Activated CD8-positive, alpha-beta T cell treated with anti-CD3 and anti-CD28 coated beads for 36 hours (primary cell): ENCODE measurements around the gene LIMS2. TPM values are rescaled to one million over a fixed set of nuclear protein-coding genes. Genes with fewer than 3 reads are reported as not detected.

Experiments
- ATAC-seq: fragments of 200-7000 bp; cut with Tn5 transposase; one replicate; pipeline ENCODE4 v1.10.0; 2021; ENCODE audit warnings: mild to moderate bottlenecking, moderate library complexity
- CTCF ChIA-PET: fragments of 350-600 bp; sonication (Branson Sonifier 250); formaldehyde crosslinking; loops from one replicate; lab custom pipeline; 2021; ENCODE audit warnings: antibody characterized with exemption; lab: Charles Lee
- POLR2A ChIA-PET: fragments of 350-600 bp; sonication (Branson Sonifier 250); formaldehyde crosslinking; loops from one replicate; lab custom pipeline; 2021; ENCODE audit warnings: antibody characterized with exemption; lab: Charles Lee
- DNase-seq: peaks from one replicate; pipeline ENCODE4 v3.0.0-alpha.2; 2020
- H3K27ac Mint-ChIP-seq: one replicate; pipeline ENCODE4 v1.8.0; 2021; ENCODE audit warnings: mild to moderate bottlenecking, mixed read lengths
- H3K27me3 Mint-ChIP-seq: one replicate; pipeline ENCODE4 v1.8.0; 2021; ENCODE audit warnings: mixed read lengths
- H3K36me3 Mint-ChIP-seq: one replicate; pipeline ENCODE4 v1.8.0; 2021; ENCODE audit warnings: low read depth, mixed read lengths
- H3K4me1 Mint-ChIP-seq: one replicate; pipeline ENCODE4 v1.8.0; 2021; ENCODE audit warnings: low read depth, mixed read lengths
- H3K4me3 Mint-ChIP-seq: one replicate; pipeline ENCODE4 v1.8.0; 2021; ENCODE audit warnings: mild to moderate bottlenecking, moderate library complexity, mixed read lengths
- H3K9me3 Mint-ChIP-seq: one replicate; pipeline ENCODE4 v1.8.0; 2021; ENCODE audit warnings: mixed read lengths
- CTCF ChIP-seq: fragments of 200-600 bp; IDR thresholded peaks from one replicate; pipeline ENCODE4 v1.8.0; 2022; ENCODE audit warnings: antibody characterized with exemption, mild to moderate bottlenecking
- intact Hi-C: fragments of 100-400 bp; cut with micrococcal nuclease; formaldehyde crosslinking; loops from one replicate; pipeline ENCODE4 v1.10.0; 2022
- total RNA-seq, 2 experiments: library from RNA; stranded (reverse); gene quantifications; one replicate each; pipeline ENCODE4 v1.2.3, GENCODE V29; 2021

LIMS2 gene
- total RNA-seq, 2 experiments from 2014 or later, result 22.1 to 23.6 TPM

GRCh38 chr2:127645026-127645394 lies 30.3 kb downstream of the LIMS2 start:
- intact Hi-C loops, result no loop called here
- no peak for ATAC-seq
- no peak for DNase-seq
- CTCF ChIA-PET, result interaction anchor here (0.8 to 2.3 kb wide), 3 partner anchors 9 to 54 kb away, joined by 3 to 12 read pairs (median 3); no protein-coding TSS in a partner anchor
- POLR2A ChIA-PET, result interaction anchor here (1.2 kb wide), 1 partner anchor 37 kb away, joined by 3 read pairs; no protein-coding TSS in a partner anchor
- H3K4me1 Mint-ChIP-seq, result peaks cover 21% of the 10 kb centered on the region
- H3K27ac Mint-ChIP-seq, result no peak overlapping the region
- H3K36me3 Mint-ChIP-seq, result no peaks in the 10 kb centered on the region
- no peaks in the 10 kb centered on the region for H3K27me3 Mint-ChIP-seq
- TF ChIP-seq CTCF, result no peak
- no peak overlapping the region for H3K4me3 Mint-ChIP-seq
- no peaks in the 10 kb centered on the region for H3K9me3 Mint-ChIP-seq

- H3K9me3 Mint-ChIP-seq, result no peaks in the 10 kb centered on the region
- peaks cover 22% of the 10 kb centered on the region for H3K4me1 Mint-ChIP-seq
- H3K4me3 Mint-ChIP-seq, result no peak overlapping the region
- ChIA-PET POLR2A (interaction anchor here (1.2 kb wide), 1 partner anchor 37 kb away, joined by 3 read pairs; no protein-coding TSS in a partner anchor), CTCF (interaction anchor here (0.8 to 2.3 kb wide), 3 partner anchors 10 to 53 kb away, joined by 3 to 12 read pairs (median 3); no protein-coding TSS in a partner anchor)
- H3K27me3 Mint-ChIP-seq, result no peaks in the 10 kb centered on the region
- intact Hi-C loops, result no loop called here
- no peak for DNase-seq
- no peak overlapping the region for H3K27ac Mint-ChIP-seq
- no peak for ATAC-seq
- no peaks in the 10 kb centered on the region for H3K36me3 Mint-ChIP-seq
- TF ChIP-seq CTCF, result peak; percentile 12
Observed at GRCh38 chr2:127644066-127645025, 31.0 kb downstream of the LIMS2 start.

- CTCF ChIA-PET, result no interaction called here
- POLR2A ChIA-PET, result no interaction called here
- no peak overlapping the region for H3K4me3 Mint-ChIP-seq
- H3K27me3 Mint-ChIP-seq, result no peaks in the 10 kb centered on the region
- ATAC-seq, result no peak
- DNase-seq, result no peak
- H3K36me3 Mint-ChIP-seq, result no peaks in the 10 kb centered on the region
- intact Hi-C loops, result no loop called here
- peaks cover 25% of the 10 kb centered on the region for H3K4me1 Mint-ChIP-seq
- TF ChIP-seq CTCF, result no peak
- H3K9me3 Mint-ChIP-seq, result no peaks in the 10 kb centered on the region
- H3K27ac Mint-ChIP-seq, result no peak overlapping the region
Observed at GRCh38 chr2:127643439-127644065, 31.8 kb downstream of the LIMS2 start.

DNA sequence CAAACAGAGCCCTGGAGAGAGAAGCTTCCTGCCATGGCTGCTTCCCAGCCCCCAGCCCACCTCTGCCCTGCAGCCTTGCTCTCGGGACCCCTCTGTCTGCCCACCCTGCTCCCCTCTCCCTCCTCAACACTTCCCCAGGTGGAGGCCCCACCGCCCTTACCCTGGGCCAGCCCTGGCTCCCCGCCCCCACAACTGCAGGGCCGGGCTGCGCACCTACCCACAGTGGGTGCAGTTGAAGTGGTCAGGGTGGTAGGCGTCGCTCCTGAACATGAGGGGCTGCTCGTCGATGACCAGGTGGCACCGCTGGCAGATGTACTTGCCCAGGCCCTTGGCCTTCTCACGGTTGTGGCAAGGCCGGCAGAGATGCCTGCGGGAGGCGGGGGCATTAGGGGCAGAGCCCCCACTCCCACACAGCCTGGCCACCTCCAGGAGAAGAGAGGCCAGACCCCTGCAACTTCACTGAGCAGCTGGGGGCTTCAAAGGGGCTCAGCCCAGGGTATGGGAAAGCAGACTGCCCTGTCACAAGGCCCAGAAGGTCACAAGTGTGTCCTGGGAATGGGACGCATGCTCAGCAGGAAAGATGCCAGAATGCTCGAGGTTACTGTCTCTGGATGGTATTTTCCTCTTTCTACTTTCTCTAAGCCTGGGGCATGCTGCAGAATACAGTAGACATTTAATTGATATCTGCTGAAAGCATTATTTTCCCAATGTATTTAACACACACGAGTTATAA lies 32.5 kb downstream of the LIMS2 start:
- TF ChIP-seq CTCF, result no peak
- DNase-seq (no peak), ATAC-seq (no peak)
- Mint-ChIP-seq H3K27ac (no peak overlapping the region), H3K9me3 (no peaks in the 10 kb centered on the region), H3K36me3 (no peaks in the 10 kb centered on the region), H3K4me1 (peaks cover 29% of the 10 kb centered on the region), H3K4me3 (peak overlapping the region; percentile 73), H3K27me3 (no peaks in the 10 kb centered on the region)
- intact Hi-C loops, result no loop called here
- ChIA-PET CTCF (interaction anchor here (1.4 kb wide), 1 partner anchor 7 kb away, joined by 5 read pairs; no protein-coding TSS in a partner anchor), POLR2A (interaction anchor here (3.1 kb wide), 1 partner anchor 12 kb away, joined by 22 read pairs; no protein-coding TSS in a partner anchor)
